CD14-positive monocyte (primary cell): ENCODE results near the gene ITGA7. TPM values are rescaled to one million over a fixed set of nuclear protein-coding genes. Genes with fewer than 3 reads are reported as not detected.

Experiments used
- DNase-seq, 3 donors: peaks; one replicate each; pipeline ENCODE4 v3.0.0-alpha.2; 2011 to 2022
- H2AFZ ChIP-seq: 2 replicates; pipeline ENCODE4 v1.6.0; 2012; ENCODE audit warnings: mild to moderate bottlenecking, low read depth, low read length, inconsistent platforms; ENCODE audit not compliant: insufficient read depth, poor library complexity, severe bottlenecking
- H3K27ac ChIP-seq, 2 donors: 1 replicate in 1 of 2; 2 replicates in 1 of 2; pipeline ENCODE4 v1.5.1; 2012 to 2013; ENCODE audit warnings: low read length in 2 of 2, control low read depth in 1 of 2, inconsistent platforms in 1 of 2, low read depth in 1 of 2, mild to moderate bottlenecking in 1 of 2
- H3K27me3 ChIP-seq, 2 donors: one replicate each; pipeline versions ENCODE4 v1.6.0 to v1.6.1; 2011 to 2013; ENCODE audit warnings: low read length in 2 of 2; ENCODE audit not compliant: control insufficient read depth in 2 of 2, insufficient read depth in 2 of 2
- H3K36me3 ChIP-seq, 2 donors: replicated peaks in 1 of 2; 1 replicate in 1 of 2; 2 replicates in 1 of 2; pipeline versions ENCODE4 v1.5.1 to v1.6.1; 2012 to 2013; ENCODE audit warnings: low read length in 2 of 2, control low read depth in 1 of 2, inconsistent platforms in 1 of 2, mild to moderate bottlenecking in 1 of 2; ENCODE audit not compliant: insufficient read depth in 2 of 2, control insufficient read depth in 1 of 2
- H3K4me1 ChIP-seq, 2 donors: 1 replicate in 1 of 2; 2 replicates in 1 of 2; pipeline versions ENCODE4 v1.5.1 to v1.6.1; 2012 to 2013; ENCODE audit warnings: low read length in 2 of 2, control low read depth in 1 of 2, inconsistent platforms in 1 of 2, mild to moderate bottlenecking in 1 of 2, moderate library complexity in 1 of 2; ENCODE audit not compliant: insufficient read depth in 2 of 2, control insufficient read depth in 1 of 2
- H3K4me2 ChIP-seq: replicated peaks from 2 replicates; pipeline ENCODE3; 2012; ENCODE audit warnings: low read length, moderate library complexity, mild to moderate bottlenecking; ENCODE audit not compliant: poor library complexity, severe bottlenecking; ENCODE audit errors: extremely low read depth
- H3K4me3 ChIP-seq, 3 experiments: fragments of 200-600 bp in 1 of 3; sonication (generic) in 1 of 3; replicated peaks in 1 of 3; 1 replicate in 2 of 3; 2 replicates in 1 of 3; pipeline ENCODE4 v1.5.1; 2011 to 2013; ENCODE audit warnings: low read length in 3 of 3, mild to moderate bottlenecking in 3 of 3, control low read depth in 2 of 3, low read depth in 2 of 3, inconsistent platforms in 1 of 3, moderate library complexity in 1 of 3
- H3K79me2 ChIP-seq: 2 replicates; pipeline ENCODE4 v1.6.0; 2012; ENCODE audit warnings: mild to moderate bottlenecking, control low read depth, inconsistent platforms, low read length, moderate library complexity; ENCODE audit not compliant: insufficient read depth
- H3K9ac ChIP-seq: 2 replicates; pipeline ENCODE4 v1.6.0; 2017; ENCODE audit warnings: low read length, mild to moderate bottlenecking; ENCODE audit not compliant: insufficient read depth, poor library complexity, severe bottlenecking
- H3K9me3 ChIP-seq, 2 donors: replicated peaks in 1 of 2; 1 replicate in 1 of 2; 2 replicates in 1 of 2; pipeline versions ENCODE4 v1.5.1 to v1.6.1; 2012 to 2013; ENCODE audit warnings: low read length in 2 of 2, control low read depth in 1 of 2; ENCODE audit not compliant: control insufficient read depth in 1 of 2, insufficient read depth in 1 of 2
- H4K20me1 ChIP-seq: 2 replicates; pipeline ENCODE4 v1.6.0; 2012; ENCODE audit warnings: mild to moderate bottlenecking, low read length, control low read depth, moderate library complexity; ENCODE audit not compliant: insufficient read depth
- H3K27ac Mint-ChIP-seq, 7 donors: one replicate each; pipeline ENCODE4 v1.8.0; 2020; ENCODE audit warnings: mild to moderate bottlenecking in 7 of 7, mixed read lengths in 7 of 7, moderate library complexity in 6 of 7, inconsistent platforms in 2 of 7
- H3K27me3 Mint-ChIP-seq, 3 donors: one replicate each; pipeline ENCODE4 v1.8.0; 2021 to 2022; ENCODE audit warnings: low read depth in 3 of 3, mild to moderate bottlenecking in 3 of 3, mixed read lengths in 3 of 3, moderate library complexity in 3 of 3, inconsistent platforms in 1 of 3
- H3K36me3 Mint-ChIP-seq, 2 donors: one replicate each; pipeline ENCODE4 v1.8.0; 2020; ENCODE audit warnings: mixed read lengths in 2 of 2, inconsistent platforms in 1 of 2, mild to moderate bottlenecking in 1 of 2
- H3K4me1 Mint-ChIP-seq: one replicate; pipeline ENCODE4 v1.8.0; 2020; ENCODE audit warnings: mild to moderate bottlenecking, mixed read lengths
- H3K4me3 Mint-ChIP-seq, 2 donors: one replicate each; pipeline ENCODE4 v1.8.0; 2020; ENCODE audit warnings: mild to moderate bottlenecking in 2 of 2, mixed read lengths in 2 of 2, moderate library complexity in 1 of 2
- H3K9me3 Mint-ChIP-seq, 7 donors: one replicate each; pipeline ENCODE4 v1.8.0; 2020 to 2022; ENCODE audit warnings: mixed read lengths in 7 of 7, mild to moderate bottlenecking in 6 of 7, moderate library complexity in 6 of 7, inconsistent platforms in 2 of 7
- WGBS: methylation state at CpG from one replicate; pipeline ENCODE4 v1.1.5; 2013; ENCODE audit warnings: missing lambda C conversion rate; ENCODE audit not compliant: insufficient coverage; 5-methylcytosine and 5-hydroxymethylcytosine counted together
- intact Hi-C, 2 donors: fragments of 100-400 bp; cut with micrococcal nuclease; formaldehyde crosslinking; loops; one replicate each; pipeline versions ENCODE4 v1.15.0 to v1.15.1; 2023
- polyA plus RNA-seq, 3 donors: library from polyadenylated mRNA; depleted of rRNA in 1 of 3; unstranded in 2 of 3; stranded (reverse) in 1 of 3; fragments of 300-500 nt in 2 of 3; fragments of >200 nt in 1 of 3; fragmentation: Illumina TruSeq in 2 of 3; gene quantifications; 1 replicate in 2 of 3; 2 replicates in 1 of 3; pipeline ENCODE4 v1.2.3, GENCODE V29; 2012 to 2021
- TF ChIP-seq, protein P1 (sequence below): fragments of 200-600 bp; IDR thresholded peaks from one replicate; pipeline ENCODE4 v1.8.0; 2022; ENCODE audit warnings: antibody characterized with exemption, mild to moderate bottlenecking

ITGA7 gene
- polyA plus RNA-seq, 3 donors = 0.23 to 3.3 (median 0.55) TPM

DNA sequence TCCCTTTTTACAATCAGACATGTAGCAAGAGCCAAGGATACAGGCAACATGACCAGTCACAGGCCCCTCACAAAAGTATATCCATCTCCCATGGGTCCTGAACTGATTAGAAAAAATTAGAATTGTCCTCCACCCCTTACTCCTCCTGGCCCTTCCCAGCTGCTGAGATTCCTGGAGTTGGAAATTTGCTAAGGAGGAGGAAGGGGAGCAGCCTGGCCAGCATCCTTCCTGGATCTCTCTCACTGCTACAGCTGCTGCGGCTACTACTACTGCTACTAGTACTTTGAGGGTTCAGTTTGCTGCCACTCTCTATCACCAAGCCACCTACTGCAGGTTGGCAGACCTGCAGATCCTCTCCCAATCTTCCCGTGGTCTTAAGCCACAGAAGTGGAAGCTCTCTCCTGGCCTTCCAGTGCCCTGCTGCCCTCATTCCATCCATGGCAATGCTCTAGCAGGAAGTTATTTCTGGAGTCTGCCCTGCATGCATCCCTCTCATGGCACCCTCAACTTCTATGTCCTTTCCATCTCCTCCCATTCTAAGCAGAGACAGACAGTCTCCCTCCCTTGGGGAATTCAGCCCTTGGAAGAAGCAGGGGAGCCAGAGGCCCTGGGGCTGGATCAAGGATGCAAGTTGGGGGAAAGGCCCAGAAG is 1.0 kb downstream of the ITGA7 start:
- Mint-ChIP-seq H3K27ac (peak overlapping the region in 1 of 7 donors; percentile 52), H3K4me1 (peaks cover 36% of the 10 kb centered on the region), H3K9me3 (peaks cover 0 to 11% (median 2%) of the 10 kb centered on the region in 7 donors), H3K36me3 (peaks cover 3 to 5% of the 10 kb centered on the region in 2 donors), H3K27me3 (peaks cover 43 to 69% (median 56%) of the 10 kb centered on the region in 3 donors), H3K4me3 (peak overlapping the region; percentile 79 to 84)
- peaks cover 26 to 30% of the 10 kb centered on the region in 2 donors for H3K4me1 ChIP-seq
- no peaks in the 10 kb centered on the region for H3K36me3 ChIP-seq
- TF ChIP-seq, protein P1, sequence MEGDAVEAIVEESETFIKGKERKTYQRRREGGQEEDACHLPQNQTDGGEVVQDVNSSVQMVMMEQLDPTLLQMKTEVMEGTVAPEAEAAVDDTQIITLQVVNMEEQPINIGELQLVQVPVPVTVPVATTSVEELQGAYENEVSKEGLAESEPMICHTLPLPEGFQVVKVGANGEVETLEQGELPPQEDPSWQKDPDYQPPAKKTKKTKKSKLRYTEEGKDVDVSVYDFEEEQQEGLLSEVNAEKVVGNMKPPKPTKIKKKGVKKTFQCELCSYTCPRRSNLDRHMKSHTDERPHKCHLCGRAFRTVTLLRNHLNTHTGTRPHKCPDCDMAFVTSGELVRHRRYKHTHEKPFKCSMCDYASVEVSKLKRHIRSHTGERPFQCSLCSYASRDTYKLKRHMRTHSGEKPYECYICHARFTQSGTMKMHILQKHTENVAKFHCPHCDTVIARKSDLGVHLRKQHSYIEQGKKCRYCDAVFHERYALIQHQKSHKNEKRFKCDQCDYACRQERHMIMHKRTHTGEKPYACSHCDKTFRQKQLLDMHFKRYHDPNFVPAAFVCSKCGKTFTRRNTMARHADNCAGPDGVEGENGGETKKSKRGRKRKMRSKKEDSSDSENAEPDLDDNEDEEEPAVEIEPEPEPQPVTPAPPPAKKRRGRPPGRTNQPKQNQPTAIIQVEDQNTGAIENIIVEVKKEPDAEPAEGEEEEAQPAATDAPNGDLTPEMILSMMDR = no peak
- H3K4me3 ChIP-seq = no peak overlapping the region
- 100% methylated on average over 2 of the region's 2 CpGs for WGBS
- DNase-seq = no peak
- H4K20me1 ChIP-seq = no peaks in the 10 kb centered on the region
- H3K79me2 ChIP-seq = no peaks in the 10 kb centered on the region
- peak overlapping the region; percentile 76 for H3K4me2 ChIP-seq
- H3K9me3 ChIP-seq = no peaks in the 10 kb centered on the region
- no peak overlapping the region for H2AFZ ChIP-seq
- H3K27ac ChIP-seq = no peak overlapping the region
- no peak overlapping the region for H3K9ac ChIP-seq
- H3K27me3 ChIP-seq = peaks cover 18 to 46% of the 10 kb centered on the region in 2 donors
- intact Hi-C loops = loop anchor here in 1 of 2 donors (5.0 kb wide), 1 partner anchor 44 kb away; no protein-coding TSS in a partner anchor

DNA sequence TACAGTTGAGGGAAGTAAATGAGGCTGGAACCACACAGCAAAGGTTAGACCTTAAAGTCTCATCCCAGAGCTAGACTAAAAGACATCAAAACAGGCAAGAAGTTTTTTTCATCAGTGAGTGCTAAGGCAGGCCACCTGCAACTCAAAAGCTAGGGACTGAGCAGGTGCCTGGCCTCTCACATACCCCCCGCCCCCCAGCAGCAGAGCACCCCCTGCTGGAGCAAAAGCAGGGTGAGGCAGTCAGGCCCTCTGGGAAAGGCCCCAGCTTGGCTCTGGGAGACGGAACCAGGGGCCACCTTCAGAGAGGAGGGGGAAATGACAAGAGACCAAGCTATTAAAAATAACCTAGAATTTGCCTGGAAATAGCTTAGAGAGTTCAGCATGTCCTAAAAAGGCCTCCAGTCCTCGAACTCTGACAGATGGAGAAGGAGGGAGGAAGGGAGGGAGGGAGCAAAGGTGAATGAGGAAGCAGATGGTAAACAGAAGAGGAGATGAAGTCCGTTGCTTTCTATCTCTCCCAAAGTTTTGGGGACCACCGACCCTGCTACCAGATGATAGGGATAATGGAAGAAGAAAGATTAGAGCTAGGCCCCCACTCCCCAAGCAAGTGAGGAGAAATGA is 1.8 kb downstream of the ITGA7 start:
- no peak overlapping the region for H2AFZ ChIP-seq
- WGBS = 49% methylated on average over 2 of the region's 5 CpGs
- H3K4me2 ChIP-seq = no peak overlapping the region
- H4K20me1 ChIP-seq = no peaks in the 10 kb centered on the region
- peaks cover 3 to 8% of the 10 kb centered on the region in 2 donors for H3K36me3 Mint-ChIP-seq
- no peak for DNase-seq
- no peaks in the 10 kb centered on the region for H3K79me2 ChIP-seq
- TF ChIP-seq, protein P1 = peak; percentile 23
- intact Hi-C loops = loop anchor here in 1 of 2 donors (5.0 kb wide), 1 partner anchor 44 kb away; no protein-coding TSS in a partner anchor
- peak overlapping the region in 1 of 2 donors; percentile 84 for H3K4me3 Mint-ChIP-seq
- peaks cover 42 to 64% (median 51%) of the 10 kb centered on the region in 3 donors for H3K27me3 Mint-ChIP-seq
- H3K4me1 Mint-ChIP-seq = peaks cover 41% of the 10 kb centered on the region
- no peaks in the 10 kb centered on the region for H3K36me3 ChIP-seq
- H3K27ac ChIP-seq = no peak overlapping the region
- H3K4me1 ChIP-seq = peaks cover 27 to 30% of the 10 kb centered on the region in 2 donors
- peaks cover 0 to 11% (median 2%) of the 10 kb centered on the region in 7 donors for H3K9me3 Mint-ChIP-seq
- H3K9me3 ChIP-seq = no peaks in the 10 kb centered on the region
- H3K4me3 ChIP-seq = no peak overlapping the region
- H3K9ac ChIP-seq = no peak overlapping the region
- H3K27me3 ChIP-seq = peaks cover 18 to 40% of the 10 kb centered on the region in 2 donors
- H3K27ac Mint-ChIP-seq = peak overlapping the region in 1 of 7 donors; percentile 10
